ENCODE results near the gene PTGDS. TPM values are rescaled to one million over a fixed set of nuclear protein-coding genes. Genes with fewer than 3 reads are reported as not detected.

The PTGDS gene
- total RNA-seq, 4 donors from 2014 or later, result 4.3 to 31.7 (median 25.7) TPM

DNA sequence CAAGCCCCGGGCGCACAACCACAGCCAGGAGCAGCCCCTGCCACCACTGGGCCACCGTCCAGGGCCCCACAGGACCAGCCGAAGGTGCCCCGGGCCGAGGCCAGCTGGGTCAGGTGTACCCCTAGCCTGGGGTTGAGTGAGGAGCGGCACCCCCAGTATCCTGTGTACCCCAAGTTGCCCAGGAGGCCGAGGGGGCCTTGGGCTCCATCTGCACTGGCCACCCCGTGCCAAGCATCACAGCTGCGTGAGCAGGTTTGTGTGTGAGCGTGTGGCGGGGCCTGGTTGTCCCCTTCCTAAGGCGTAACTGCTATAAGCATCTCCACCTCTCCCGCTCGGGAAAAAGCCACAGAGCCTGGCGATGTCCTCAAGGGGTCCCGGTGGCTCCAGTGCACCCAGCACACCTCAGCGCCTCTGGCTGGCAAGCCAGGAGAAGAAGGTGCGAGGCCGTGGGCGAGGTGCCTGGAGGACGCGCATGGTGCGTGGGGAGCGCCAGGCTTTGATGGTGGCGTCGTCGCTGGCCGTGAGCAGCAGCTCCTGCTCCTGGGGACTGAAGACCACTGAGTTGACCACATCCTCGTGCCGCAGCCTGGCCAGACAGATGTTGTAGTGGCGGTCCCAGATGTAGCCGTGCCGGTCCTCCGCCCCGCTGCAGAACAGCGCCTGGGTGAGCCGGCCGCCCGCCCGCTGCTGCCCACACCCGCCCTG lies 36.6 kb upstream of the PTGDS start:
- no peak for TF ChIP-seq EP300 (IDR thresholded peaks at IDR 0.05)
- TF ChIP-seq POLR2A (IDR thresholded peaks at IDR 0.05), result no peak
- no peak for TF ChIP-seq POLR2AphosphoS5 (IDR thresholded peaks at IDR 0.05)
- TF ChIP-seq, protein P1, sequence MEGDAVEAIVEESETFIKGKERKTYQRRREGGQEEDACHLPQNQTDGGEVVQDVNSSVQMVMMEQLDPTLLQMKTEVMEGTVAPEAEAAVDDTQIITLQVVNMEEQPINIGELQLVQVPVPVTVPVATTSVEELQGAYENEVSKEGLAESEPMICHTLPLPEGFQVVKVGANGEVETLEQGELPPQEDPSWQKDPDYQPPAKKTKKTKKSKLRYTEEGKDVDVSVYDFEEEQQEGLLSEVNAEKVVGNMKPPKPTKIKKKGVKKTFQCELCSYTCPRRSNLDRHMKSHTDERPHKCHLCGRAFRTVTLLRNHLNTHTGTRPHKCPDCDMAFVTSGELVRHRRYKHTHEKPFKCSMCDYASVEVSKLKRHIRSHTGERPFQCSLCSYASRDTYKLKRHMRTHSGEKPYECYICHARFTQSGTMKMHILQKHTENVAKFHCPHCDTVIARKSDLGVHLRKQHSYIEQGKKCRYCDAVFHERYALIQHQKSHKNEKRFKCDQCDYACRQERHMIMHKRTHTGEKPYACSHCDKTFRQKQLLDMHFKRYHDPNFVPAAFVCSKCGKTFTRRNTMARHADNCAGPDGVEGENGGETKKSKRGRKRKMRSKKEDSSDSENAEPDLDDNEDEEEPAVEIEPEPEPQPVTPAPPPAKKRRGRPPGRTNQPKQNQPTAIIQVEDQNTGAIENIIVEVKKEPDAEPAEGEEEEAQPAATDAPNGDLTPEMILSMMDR (IDR thresholded peaks at IDR 0.05), result no peak
- peaks cover 45% of the 10 kb centered on the region for H3K36me3 ChIP-seq
- no peak for DNase-seq (ENCODE audit: low spot score in 2 of 2)
- no peak overlapping the region for H3K4me3 ChIP-seq
- H3K4me1 ChIP-seq, result peaks cover 23% of the 10 kb centered on the region
- WGBS, result 93% methylated on average over 11 of the region's 42 CpGs
- H3K27me3 ChIP-seq, result no peaks in the 10 kb centered on the region
- no peak overlapping the region for H3K27ac ChIP-seq
- no peaks in the 10 kb centered on the region for H3K9me3 ChIP-seq

DNA sequence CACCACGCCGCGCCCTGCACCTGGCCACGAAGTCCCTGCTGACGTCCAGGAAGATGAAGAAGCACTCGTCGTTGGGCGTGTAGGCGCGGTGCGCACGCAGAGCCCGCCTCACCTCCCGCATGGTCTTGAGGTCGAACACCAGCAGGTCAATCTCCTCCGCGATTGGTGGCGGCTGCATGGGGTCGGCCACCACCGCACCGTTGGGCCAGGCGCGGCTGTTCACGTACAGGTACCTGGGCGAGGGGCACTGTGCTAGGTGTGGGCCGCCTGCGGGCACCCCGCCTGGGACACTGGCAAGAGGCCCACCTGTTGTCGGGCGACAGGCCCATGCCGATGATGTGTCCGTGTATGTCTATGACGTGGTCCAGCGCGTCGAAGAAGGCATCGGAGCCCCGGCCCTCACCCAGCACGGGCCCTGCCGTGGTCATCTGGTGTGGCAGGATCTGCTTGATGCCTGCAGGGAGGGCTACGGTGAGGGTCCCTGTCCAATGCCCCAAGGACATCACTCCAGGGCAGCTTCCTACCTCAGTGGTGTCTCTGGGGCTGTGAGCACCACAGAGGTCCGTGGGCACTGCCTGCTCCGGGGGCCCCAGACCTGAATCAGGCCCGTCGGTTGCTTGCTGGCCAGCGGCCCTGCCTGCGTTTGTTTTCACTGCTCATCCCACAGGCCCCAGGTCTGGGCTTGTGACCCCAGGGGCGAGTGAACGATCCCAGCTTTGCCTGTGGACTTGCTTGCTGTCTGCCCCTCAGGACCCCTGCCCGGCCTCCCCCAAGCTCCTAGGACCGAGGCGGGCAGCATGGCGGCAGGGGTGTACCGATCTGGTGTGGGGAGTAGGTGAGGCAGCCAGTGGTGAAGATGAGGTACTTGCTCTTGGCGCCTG lies 35.8 kb upstream of the PTGDS start:
- WGBS, result 97% methylated on average over 12 of the region's 55 CpGs

DNA sequence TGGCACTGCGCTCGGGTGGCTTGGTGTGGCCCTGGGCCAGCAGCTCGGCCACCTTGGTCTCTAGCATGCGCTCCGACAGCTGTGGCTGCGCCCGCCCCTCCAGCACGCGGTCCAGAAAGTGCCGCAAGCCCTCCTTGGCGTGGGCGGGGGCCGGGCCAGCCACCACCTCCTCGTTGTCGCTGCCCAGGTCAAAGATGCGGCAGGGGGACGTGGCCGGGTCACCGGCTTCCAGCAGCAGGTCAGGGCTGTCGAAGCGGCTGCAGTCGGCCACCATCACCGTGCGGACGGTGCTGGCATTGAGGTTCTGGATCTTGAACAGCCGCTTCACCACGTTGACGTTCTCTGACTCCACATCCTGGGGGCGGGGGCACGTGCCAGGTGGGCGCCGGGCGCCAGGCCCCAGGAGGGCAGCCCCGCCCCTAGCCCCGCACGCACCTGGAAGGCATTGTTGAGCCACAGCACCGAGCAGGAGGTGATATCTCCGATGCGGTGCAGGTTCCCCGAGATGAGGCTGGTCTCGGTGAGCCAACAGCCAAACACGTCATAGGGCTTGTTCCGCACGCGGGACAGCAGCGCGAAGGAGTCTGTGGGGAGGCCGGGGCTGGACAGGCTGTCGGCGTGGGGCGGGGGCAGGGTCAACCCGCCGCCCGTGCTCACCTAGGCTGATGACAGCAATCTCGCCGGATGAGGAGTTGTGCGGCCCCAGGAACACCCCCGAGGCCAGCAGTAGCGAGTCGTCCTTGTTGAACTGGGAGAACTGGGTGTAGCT lies 35.0 kb upstream of the PTGDS start:
- peaks cover 26% of the 10 kb centered on the region for H3K4me1 ChIP-seq
- no peak overlapping the region for H3K27ac ChIP-seq
- 94% methylated on average over 23 of the region's 60 CpGs for WGBS
- H3K4me3 ChIP-seq, result no peak overlapping the region
- TF ChIP-seq, protein P1 (IDR thresholded peaks at IDR 0.05), result no peak
- no peak for TF ChIP-seq EP300 (IDR thresholded peaks at IDR 0.05)
- no peak for TF ChIP-seq POLR2A (IDR thresholded peaks at IDR 0.05)
- TF ChIP-seq POLR2AphosphoS5 (IDR thresholded peaks at IDR 0.05), result no peak
- peak; percentile 66 to 68 for DNase-seq (ENCODE audit: low spot score in 2 of 2)
- H3K36me3 ChIP-seq, result peaks cover 45% of the 10 kb centered on the region
- no peaks in the 10 kb centered on the region for H3K27me3 ChIP-seq
- no peaks in the 10 kb centered on the region for H3K9me3 ChIP-seq

More for the DNA sequence above, 35.8 kb upstream of the PTGDS start:
- no peaks in the 10 kb centered on the region for H3K9me3 ChIP-seq
- TF ChIP-seq, protein P1 (IDR thresholded peaks at IDR 0.05), result no peak
- no peak for TF ChIP-seq POLR2A (IDR thresholded peaks at IDR 0.05)
- no peak overlapping the region for H3K4me3 ChIP-seq
- peaks cover 45% of the 10 kb centered on the region for H3K36me3 ChIP-seq
- DNase-seq (ENCODE audit: low spot score in 2 of 2), result peak in 1 of 2 donors; percentile 62
- H3K4me1 ChIP-seq, result peaks cover 23% of the 10 kb centered on the region
- H3K27ac ChIP-seq, result no peak overlapping the region
- H3K27me3 ChIP-seq, result no peaks in the 10 kb centered on the region

DNA sequence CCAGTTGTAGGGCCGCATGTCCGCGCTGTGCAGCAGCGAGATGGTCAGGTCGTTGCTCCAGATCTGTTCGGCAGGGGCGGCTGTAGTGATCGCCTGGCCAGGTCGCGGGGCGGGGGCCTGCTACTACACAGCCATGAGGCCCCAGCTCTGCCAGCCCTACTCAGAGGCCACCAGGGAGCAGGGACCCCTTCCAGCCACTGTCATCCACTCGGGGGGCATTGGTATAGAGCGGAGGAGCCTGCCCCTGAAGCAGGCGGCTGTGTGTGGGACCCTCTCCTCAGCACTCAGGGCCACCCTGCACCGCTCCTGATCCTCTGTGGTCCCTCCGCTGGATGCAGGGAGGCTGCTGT lies 34.4 kb upstream of the PTGDS start:
- Histone ChIP-seq H3K9me3 (no peaks in the 10 kb centered on the region), H3K36me3 (peaks cover 40% of the 10 kb centered on the region), H3K27me3 (no peaks in the 10 kb centered on the region), H3K4me3 (peak overlapping the region; percentile 83), H3K27ac (no peak overlapping the region), H3K4me1 (peaks cover 29% of the 10 kb centered on the region)
- WGBS, result 96% methylated on average over 12 of the region's 16 CpGs
- TF ChIP-seq POLR2AphosphoS5 (IDR thresholded peaks at IDR 0.05) (no peak), EP300 (IDR thresholded peaks at IDR 0.05) (no peak), POLR2A (IDR thresholded peaks at IDR 0.05) (no peak)
- TF ChIP-seq, protein P1 (IDR thresholded peaks at IDR 0.05), result no peak
- peak; percentile 63 to 76 for DNase-seq (ENCODE audit: low spot score in 2 of 2)

All from suprapubic skin (tissue), 4 donors.